Activated CD4-positive, alpha-beta T cell treated with anti-CD3 and anti-CD28 coated beads for 48 hours (primary cell): ENCODE data around the gene DAB2IP.

Experiments
- DNase-seq: peaks from one replicate; pipeline ENCODE4 v3.0.0-alpha.2; 2020

Gene DAB2IP

DNA sequence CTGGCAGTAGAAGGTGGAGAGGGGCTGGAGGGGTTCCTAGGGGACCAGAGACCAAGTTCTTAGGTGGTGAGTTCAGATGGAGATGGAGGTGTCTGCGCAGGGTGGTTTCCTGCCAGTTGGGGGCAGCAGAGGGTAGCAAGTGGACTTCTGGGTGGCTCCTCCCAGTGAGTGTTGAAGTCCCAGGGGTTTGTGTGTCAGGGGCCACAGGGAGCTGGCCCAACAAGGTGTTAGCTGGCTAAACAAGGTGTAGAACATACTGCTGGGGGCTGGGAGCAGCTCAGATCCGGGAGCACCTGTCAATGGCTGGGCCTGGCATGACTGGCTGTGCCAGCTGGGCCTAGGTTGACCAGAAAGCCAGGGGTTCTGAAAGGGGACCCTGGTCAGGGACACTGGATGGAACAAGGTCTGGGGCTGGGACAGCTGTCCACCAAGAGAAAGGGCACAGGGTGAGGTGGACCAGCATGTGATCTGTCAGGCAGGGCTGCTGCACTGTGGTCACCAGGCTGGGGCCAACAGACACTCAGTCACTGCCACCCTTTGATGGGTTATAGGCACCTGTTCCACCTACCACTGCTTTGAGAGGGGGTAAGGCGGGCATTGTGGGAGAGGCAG, 35.6 kb downstream of the DAB2IP start:
- DNase-seq, result peak; percentile 81

DNA sequence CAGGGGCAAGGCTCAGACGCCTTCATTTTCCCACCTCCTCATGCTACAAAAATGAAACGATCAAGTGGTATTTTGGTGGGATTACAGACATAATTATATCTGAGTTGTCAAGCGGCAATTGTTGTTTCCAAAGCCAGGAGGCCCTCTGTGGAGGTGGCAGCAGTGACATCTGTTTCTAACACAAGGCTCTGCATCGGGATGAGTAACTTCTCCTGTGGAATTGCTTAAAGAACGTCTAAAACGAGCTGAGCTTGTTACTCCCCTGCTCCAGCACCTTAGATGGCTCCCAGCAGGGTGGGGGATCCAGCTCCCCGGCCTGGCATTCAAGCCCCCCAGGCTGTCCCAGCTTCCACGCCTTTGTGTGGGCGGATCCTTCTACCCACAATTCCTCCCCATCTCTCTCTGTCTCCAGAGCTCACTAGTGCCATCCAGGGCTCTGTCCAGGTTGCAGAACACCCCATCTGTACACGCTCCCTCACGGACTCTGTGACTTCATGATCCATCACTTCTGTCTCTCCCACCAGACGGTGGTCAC, 36.8 kb downstream of the DAB2IP start:
- DNase-seq, result no peak

DNA sequence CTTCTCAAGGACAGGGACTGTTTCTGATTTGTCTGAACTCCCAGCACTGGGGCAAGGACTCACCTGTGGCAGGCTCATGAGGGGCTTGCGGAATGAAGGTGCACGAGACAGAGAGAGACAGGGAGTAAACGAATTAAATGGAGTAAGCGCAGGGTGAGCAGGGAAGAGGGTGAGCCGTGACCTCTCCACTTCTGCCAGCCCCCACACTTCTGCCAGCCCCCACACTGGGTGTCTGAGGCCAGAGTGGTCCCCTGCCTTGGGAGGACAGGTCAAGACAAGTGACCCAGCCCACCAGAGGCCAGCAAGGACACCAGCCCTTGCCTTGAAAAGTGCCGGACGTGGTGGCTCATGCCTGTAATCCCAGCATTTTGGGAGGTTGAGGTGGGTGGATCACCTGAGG, 37.2 kb downstream of the DAB2IP start:
- DNase-seq, result no peak

DNA sequence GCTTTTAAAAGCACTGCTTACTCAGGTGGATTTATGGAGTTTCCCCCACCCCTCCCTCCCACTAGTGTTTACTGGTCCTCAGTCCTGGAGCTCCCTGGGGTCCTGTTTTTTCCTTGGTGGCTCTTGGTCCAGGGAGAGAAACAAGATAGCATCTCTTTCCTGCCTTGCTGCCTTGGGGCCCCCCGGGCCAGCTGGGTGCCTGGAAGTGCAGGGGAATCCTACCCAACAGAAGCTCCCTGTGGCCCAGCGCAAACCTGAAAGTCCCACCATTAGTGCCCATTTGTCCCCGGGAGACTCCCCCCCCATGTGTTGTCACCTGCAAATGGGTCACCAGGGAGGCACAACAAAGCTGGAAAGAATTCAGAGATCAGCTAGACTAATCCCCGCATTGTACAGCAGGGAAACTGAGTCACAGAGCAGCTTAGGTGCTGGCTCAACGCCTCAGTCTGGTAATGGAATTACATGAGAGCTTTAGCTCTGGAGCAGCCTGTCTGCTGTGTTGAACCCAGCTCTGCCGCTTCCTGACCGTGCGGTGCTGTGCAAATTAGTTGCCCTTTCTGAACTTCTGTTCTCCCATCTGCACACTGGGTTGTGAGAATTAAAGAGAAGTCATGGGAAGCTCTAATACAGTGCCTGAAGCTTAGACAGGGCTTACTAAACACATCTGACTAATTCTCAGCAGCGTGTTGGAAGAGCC, 38.2 kb downstream of the DAB2IP start:
- no peak for DNase-seq

DNA sequence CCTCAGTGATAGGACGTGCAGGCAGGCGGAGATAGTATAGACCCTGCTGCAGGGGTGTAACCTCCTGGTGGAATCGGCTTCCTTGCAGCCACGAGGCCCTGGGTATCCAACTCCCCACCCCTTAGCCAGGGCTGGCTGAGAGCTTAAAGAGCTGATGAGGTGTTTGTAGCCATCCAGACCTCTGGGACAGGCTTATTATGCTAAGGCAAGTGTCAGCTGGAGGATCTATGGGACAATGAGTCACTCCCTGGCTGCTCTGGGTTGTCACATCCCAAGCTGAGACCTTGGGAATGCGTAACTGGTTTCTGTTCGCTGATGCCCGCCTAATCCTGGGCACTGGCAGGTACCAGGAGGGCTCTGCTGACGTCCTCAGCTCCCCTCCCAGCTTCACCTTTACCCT, 38.9 kb downstream of the DAB2IP start:
- no peak for DNase-seq

DNA sequence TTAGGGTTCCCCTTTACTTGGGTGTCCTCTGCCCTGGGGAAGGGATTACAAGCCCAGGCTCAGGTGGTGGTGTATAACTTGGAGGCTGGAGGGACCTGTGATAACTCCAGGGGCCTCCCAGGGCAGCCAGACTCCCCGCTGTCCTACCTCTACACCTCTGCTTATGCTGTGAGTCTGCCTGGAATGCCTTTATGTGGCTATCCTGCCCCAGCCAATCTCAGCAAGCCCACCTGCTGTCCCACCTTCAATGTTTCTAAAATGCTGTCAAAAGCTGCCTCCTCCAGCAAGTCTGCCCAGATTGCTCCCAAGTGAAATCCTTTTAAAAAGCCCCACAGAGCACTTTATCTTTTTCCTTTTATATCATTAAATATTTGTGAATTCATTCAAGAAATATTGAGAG, 39.3 kb downstream of the DAB2IP start:
- DNase-seq, result no peak

DNA sequence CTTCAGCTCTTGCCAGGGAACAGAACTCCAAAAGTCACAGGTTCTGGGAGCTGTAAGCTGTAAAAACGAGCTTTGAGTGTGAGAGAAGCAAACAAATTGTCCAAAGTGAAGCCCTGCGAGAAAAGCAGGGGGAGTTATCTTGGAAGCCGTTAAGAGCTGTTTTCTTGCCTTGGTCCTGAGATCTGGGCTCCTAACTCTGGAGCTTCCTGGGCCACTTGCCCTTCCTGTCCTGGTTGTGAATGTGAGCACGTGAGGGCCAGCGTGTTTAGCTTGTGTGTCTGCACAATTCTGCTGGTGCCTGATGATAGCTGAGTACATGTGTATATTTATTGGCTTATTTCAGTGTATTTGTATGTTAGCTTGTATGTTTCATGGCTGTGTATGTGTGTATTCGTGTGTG, 40.5 kb downstream of the DAB2IP start:
- no peak for DNase-seq

DNA sequence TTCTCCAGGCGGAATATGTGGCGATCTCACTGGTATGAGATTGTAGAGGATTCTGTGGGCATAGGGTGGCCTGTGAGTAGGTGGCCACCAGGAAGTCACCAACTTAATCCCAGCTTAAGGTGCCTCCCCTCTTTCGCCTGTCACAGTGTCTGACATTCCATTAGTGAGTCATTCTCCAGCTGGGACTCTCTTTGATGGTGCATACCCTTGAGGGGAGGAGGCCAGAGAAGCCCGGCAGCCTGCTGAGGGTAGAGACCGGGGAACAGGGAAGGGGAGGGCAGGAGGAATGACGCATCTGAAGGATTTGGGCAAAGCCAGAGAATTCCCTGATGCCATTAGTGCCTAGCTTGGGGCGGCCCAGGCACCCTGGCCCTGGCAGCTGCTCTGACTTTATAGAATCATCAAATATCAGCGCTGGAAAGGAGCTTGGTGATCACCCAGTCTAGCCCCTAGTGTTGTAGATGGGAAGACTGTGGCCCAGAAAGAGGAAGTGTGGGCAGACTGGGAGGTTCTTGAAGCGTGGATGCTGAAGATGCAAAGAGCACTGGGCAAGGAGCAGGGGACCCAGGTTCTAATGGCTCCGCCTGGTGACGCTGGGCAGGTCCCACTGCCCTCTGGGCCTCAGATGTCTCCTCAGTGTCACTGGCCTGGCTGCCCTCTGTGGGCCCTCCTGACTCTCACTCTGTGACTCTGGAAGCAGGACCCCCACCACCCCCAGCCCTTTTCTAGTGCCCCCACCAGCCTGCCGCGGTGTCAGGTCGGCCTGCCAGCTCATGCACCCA, 41.4 kb downstream of the DAB2IP start:
- no peak for DNase-seq

DNA sequence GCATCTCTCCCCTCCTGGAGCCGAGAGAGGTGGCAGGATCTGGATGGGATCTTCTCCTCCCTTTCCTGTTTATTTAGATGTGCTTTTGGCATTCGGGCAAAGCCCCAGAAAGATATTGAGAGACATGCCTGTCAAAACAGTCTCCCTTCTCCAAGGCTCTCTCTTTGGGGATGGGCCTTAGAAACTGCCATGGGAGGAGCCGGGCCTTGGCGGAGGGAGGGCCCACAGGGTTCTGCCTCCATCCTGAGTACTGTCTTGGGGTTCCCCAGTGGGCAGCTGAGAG, 41.9 kb downstream of the DAB2IP start:
- DNase-seq, result no peak

DNA sequence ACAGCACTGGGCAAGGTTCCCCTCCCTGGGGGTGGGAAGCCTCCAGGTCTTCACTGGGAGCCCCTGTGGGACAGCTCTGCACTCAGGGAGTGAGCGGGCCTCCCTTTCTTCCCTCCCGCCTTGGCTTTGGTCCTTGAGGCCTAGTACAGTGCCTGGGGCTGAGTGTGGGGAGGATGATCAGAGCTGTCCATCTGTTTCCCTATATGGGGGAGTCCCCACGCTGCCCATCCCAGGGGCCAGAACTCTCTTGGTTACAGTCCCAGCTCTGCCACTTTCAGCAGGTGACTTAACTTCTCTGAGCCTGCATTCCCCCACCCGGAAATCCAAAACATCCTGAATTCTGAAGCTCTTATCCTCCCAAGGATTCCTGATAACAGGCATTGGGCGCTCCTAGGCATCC, 42.6 kb downstream of the DAB2IP start:
- DNase-seq, result no peak

DNA sequence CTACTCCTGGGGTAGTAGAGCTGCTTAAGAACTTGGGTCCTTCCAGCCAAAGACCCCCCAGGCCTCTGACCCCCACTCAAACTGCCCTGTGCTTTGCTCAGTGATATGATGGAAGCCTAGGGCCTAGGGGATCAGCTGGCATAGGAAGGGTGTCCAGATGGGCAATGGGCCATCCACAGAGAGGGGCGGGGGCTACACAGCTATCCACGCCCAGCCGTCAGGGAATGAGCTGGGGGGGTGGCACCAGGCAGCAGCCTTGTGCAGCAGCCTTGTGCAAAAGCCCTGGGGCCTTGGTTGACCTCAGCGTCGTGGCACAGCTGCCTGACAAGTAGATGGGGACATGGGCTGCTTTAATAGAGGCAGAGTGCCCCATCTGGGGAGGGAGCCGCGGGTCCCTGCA, 43.2 kb downstream of the DAB2IP start:
- no peak for DNase-seq

DNA sequence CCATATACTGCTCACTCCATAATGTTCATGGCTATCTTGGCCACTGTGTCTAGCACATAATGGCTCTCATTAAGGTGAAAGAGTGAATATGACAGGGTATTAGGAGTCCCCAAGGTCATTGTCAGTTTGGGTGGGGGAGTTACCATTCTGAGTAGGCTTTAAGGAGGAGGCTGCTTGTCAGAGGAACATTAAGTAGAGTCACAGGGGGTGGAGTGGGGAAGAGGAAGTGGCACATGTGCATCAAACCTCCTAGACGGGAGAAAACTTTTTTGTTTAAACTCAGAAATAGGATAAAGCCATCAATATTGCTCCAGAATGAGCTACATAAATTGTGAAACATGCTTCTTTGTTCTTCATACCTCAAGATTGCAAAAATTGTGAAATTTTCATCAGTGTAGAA, 45.5 kb downstream of the DAB2IP start:
- no peak for DNase-seq

DNA sequence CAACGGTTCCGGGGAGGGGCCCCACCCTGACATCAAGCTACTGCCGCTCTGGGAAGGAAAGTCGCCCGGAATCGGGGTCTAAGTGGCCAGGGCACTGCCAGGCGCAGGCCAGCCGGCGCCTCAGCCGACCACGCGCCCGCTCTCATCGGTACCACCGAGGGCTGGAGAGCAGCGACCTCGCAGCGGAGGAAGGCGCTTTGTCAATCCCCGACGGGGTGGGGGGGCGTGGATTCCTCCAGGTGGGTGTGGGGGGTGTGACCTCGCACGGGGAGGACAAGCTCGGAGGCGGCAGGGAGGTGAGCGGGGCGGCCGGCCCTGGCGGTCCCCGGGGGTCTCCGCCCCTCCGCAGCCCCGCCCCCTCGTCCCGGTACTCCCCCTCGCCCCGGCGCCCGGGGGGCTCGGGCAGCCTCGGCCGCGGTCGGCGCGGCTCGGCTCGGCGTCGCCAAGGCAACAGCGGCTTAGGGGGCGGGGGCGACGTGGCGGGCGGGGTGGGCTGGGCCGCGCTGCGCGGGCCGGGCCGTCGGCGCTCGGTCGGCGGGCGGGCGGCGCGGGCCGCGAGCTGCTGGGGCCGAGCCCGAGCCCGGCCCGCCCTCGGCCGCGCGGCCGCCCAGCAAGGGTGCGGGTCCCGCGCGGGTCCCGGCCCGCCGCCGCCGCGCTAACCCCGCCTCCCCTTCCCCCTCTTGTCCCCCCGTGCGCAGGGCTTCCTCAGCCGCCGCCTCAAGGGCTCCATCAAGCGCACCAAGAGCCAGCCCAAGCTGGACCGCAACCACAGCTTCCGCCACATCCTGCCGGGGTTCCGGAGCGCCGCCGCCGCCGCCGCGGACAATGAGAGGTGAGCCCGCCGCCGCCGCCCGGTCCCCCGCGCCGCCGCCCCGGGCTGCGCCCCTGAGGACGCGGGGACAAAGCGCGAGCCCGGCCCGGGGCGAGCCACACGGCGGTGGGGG, 47.5 kb downstream of the DAB2IP start:
- peak; percentile 60 for DNase-seq

DNA sequence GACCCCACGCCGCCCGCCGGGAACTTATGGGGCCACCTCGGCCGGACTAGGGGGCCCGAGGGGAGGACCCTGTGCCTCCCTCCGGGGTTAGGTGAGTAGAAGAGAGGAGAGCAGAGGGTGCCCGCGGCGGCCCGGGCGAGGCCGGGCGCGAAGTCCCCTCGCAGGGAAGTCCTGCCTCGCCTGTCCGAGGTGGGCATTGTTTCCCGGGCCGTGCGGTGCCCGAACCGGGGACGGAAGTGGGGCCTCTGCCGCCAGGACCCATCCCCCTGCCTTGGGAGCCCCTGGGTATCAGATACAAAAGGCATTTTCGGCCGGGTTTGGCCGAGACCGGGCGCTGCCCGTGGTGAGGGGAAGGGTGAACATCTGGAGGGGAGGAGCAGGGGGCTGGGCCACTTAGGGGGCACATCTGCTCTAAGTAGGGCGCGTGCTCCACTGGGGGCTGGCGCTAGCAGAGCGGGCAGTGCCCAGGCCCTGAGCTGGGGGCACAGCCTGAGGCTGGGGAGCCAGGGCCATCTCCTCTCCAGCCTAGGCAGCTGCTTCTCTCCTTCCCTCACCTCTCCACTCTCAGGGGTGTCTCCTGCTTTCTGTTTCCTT, 48.2 kb downstream of the DAB2IP start:
- no peak for DNase-seq

DNA sequence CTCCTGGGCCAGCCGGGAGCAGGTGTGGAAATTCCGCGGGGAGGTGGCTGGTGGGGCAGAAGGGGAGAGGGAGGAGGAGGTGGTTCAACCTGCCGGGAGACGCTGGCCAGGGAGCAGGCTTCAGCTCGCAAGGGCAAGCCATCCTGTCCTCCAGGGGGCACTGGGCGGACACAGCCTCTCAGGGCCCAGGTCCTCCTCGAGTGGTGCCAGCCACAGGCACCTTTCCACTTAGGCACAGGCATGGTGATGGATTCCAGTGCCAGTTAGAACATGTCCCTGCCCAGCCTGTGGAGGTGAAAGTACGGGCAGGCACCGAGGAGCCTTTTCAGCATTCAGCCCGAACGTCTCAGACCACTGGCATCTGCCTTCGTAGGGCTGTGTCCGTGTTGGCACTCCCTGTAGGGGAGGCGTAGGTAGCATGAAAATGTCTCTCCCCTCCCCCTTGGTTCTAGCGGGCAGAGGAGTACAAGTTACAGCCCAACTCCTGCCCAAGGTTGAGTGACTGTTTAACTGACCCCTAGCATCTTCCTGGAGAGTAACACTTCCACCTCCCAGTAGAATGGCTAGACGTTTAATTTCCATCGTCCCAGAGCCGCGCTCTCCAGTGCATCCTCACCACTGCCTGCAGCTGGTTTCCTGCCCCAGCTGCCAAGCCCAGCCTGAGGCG, 48.9 kb downstream of the DAB2IP start:
- DNase-seq, result peak; percentile 27

DNA sequence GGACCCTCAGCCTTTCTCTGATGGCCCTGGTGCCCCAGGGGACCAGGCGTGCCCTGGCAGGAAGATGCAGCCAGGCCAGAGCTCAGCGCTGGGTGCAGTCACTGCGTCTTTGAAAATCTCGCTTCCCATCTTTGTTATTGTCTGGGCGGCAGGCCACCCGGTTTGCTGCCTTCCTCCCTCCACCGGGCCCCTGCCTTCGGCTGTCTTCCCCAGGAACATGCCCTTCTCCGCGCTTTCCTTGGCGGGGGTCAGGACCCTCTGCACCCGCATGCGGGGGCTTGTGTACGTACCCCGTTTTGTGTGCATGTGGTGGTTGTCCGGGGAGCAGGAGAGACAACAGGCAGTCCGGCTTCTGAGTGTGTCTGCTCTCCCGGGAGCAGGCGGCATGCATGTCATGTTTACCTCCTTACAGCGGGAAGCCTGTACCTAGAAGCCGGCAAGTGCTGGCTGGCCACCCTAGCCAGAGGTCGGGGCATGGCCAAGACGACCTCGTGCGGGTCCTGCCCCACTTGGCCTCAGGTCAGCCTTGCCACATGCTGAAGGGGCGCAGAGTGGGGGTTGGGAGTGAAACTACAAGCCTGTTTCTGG, 49.5 kb downstream of the DAB2IP start:
- no peak for DNase-seq

DNA sequence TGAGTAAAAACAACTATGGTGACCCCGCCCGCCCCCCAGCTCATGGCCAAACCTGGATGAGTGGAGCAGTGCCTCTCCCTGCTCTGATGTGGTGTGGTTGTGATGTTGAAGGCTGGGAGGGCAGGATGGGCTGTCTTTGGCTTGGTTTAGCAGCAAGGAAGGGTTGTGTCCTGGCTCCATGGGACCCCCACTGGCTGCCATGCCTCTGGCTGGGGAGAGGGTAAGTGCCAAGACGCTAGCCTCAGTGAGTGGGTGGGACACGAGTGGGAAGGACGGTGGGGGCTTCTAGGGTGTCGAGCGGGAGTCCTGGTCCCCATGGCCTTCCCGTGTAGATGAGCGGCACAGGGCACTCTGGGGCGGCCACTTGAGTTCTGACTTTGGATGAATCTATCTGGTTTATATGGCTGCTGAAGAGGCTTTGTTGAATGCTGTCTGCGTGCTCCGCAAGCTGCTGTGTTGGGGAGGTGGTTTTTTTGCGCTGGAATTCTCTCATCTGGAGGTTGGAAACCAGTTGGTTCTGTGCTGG, 50.4 kb downstream of the DAB2IP start:
- DNase-seq, result no peak

DNA sequence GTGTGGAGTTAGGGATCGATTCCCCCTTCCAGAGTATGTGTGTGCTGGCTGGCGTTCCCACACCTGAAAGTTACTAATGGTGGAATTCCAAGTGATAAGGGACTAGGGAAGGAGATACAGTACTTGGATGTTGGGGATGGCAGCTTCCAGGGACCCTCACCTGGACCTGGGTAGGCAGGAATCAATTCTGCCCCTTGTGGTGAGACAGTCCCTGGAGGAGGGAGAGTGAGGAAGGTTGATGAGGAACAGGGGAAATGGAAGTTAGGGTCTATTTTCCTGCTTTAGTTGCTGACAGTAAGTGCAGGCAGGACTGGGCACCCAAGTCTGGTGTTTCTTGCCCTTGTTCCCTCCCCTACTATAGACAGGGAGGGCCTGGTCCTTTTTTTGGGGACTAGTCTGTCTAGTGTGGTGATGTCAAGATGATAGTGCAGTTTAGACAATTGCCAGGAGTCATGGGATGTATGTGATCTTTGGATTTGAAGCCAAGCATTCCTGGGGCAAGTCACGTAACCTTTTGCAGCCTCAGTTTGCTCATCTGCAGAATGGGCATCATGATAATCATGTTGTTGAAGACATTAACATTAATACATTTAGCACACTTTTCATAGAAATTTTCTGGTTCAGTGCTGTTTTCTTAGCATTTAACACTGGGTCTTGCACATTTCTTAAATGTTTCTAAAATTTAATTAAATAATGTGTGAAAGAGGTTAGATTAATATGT, 51.7 kb downstream of the DAB2IP start:
- DNase-seq, result no peak

DNA sequence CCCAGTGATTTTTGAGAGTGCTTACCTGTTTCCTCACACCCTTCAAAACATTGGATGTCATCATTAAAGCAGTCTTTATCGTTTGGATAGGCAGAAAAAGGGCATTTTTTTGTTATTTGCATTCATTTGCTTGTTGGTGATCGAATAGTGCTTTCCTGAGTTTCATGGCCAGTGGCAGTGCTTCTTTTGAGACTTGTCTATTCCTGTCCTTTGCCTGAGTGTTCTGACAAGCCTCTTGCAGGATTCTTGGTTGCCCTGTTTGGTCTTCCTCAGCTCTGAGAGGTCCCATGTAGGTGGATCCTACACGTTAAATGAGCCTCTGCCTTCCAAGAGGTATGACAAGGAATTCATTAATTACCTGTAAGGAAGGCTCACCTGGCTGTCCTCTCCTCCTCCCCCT, 52.8 kb downstream of the DAB2IP start:
- no peak for DNase-seq

DNA sequence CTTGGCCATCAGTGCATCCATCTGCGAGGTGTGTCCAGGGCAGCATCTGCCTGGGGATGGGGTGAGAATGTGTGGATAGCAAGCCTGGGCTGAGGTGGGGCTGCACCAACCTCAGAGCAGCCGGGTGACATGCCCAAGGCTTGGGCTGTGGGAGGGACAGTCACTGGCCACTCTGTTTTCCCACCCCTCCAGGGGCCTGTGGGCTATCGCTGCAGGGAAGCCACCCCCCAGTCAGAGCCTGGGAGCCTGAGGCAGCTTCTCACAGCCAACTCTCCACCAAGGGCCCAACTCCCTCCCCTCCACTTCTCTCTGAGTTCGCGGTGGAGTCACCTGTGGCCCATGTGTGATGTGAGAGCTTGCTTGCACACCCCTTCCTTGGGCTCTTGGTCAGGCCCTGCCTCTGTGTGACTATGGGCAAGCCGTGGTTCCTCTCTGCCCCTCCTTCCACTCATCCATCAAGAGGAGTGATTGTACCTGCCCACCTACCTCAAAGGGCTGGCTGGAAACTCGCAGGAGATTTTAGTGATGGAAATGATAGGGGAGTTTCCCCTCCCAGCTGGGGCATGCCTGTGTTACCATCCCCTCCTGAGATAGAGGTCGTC, 54.8 kb downstream of the DAB2IP start:
- no peak for DNase-seq
